ENCODE data around the gene CAPS.

Gene CAPS

DNA sequence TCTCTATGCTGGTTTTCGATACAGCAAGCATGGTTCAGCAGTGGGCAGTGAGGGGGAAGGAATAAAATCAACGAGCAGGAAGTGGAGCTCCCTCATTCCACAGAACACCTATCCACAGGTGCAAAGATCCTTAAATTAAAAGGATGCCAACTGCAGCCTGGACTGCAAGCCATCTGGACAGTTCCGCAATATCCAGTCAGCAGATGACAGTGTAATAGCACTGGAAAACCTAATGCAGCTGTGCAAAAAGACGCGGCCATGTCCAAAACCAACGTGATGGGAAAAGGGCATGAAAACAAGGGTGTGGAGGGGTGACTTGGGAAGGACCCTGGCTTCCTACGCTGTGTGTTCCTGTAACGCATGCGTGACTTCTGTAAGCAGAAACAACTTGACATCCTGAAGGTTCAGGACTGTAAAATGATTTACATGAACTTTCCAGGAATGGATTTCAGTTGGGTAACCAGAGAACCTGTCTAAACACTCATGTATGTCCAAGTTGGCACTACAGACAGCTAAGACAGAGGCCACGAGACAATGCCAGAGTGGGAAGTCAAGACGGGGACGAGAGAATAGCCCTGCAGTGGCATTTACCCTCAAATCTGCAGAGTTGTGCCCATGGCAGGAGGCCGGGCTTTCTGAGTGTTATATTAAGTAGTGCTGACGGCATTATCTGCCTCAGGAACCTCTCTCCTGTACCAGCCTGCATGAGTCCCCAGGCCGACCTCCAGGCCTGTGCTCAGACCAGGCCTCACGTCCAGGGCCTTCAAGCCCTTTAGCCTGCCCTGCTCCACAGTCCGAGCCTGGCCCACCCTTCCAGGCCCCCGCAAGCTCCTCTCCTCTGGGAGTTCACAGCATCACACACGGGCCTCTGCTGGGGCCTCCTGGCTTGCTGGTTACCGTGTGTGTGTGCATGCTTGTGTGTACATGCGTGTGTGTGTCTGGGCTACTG is 26.5 kb downstream of the CAPS start:
- TF ChIP-seq POLR2A (IDR thresholded peaks at IDR 0.05; ENCODE audit: extremely low read depth, insufficient read length): no peak
- no peak for DNase-seq (ENCODE audit: low read depth)
- no peak overlapping the region for H3K4me3 ChIP-seq (ENCODE audit: low read depth, low read length)

DNA sequence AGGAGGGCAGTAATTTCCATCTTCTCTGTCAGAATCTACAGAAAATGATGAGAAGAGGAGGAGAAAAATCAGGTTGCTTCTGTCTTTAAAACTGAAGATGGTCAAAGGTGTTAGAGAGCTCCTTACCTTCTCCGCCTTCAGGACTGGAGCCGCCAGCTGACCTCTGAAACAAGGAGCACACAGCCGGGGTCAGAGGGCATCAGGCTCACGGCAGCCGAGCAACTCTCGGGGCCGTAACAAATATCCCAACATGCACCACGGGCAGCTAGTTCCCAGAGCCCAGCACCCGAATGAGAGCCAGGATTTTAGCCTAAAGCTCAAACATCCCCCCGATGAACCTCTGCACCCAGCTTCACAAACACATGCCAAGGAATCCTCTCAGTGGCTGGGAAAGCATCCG is 27.6 kb downstream of the CAPS start:
- DNase-seq (ENCODE audit: low read depth): no peak
- H3K4me3 ChIP-seq (ENCODE audit: low read depth, low read length): no peak overlapping the region
- TF ChIP-seq MYC (IDR thresholded peaks at IDR 0.05; ENCODE audit: low read depth, low read length): no peak
- no peak for TF ChIP-seq POLR2A (IDR thresholded peaks at IDR 0.05; ENCODE audit: extremely low read depth, insufficient read length)
- TF ChIP-seq, protein P1, sequence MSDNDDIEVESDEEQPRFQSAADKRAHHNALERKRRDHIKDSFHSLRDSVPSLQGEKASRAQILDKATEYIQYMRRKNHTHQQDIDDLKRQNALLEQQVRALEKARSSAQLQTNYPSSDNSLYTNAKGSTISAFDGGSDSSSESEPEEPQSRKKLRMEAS (IDR thresholded peaks at IDR 0.05; ENCODE audit: low read depth, low read length): no peak
- TF ChIP-seq, protein P2, sequence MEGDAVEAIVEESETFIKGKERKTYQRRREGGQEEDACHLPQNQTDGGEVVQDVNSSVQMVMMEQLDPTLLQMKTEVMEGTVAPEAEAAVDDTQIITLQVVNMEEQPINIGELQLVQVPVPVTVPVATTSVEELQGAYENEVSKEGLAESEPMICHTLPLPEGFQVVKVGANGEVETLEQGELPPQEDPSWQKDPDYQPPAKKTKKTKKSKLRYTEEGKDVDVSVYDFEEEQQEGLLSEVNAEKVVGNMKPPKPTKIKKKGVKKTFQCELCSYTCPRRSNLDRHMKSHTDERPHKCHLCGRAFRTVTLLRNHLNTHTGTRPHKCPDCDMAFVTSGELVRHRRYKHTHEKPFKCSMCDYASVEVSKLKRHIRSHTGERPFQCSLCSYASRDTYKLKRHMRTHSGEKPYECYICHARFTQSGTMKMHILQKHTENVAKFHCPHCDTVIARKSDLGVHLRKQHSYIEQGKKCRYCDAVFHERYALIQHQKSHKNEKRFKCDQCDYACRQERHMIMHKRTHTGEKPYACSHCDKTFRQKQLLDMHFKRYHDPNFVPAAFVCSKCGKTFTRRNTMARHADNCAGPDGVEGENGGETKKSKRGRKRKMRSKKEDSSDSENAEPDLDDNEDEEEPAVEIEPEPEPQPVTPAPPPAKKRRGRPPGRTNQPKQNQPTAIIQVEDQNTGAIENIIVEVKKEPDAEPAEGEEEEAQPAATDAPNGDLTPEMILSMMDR (IDR thresholded peaks at IDR 0.05; ENCODE audit: low read depth, low read length): no peak

DNA sequence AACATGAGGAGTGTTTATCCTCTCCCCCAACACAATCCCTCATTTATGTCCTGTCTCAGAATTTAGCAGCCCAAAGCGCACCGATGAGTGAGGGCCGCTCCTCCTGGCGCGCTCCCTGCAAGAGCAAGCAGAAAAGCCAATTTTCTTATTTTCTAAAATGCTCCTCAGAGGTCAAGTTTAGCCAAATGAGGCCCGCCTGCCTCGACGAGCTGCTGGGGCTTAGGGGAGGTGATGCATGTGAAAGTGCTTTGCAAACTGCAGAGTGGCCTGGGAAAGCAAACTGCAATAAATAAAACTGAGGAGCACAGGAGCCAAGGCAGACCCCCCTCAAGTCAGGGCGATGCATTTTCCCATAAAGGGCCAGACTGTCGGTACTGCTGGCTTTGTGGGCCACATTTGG is 29.0 kb downstream of the CAPS start:
- no peak overlapping the region for H3K4me3 ChIP-seq (ENCODE audit: low read depth, low read length)
- DNase-seq (ENCODE audit: low read depth): no peak
- TF ChIP-seq, protein P1 (IDR thresholded peaks at IDR 0.05; ENCODE audit: low read depth, low read length): no peak
- TF ChIP-seq POLR2A (IDR thresholded peaks at IDR 0.05; ENCODE audit: extremely low read depth, insufficient read length): no peak
- TF ChIP-seq MYC (IDR thresholded peaks at IDR 0.05; ENCODE audit: low read depth, low read length): no peak
- TF ChIP-seq, protein P2 (IDR thresholded peaks at IDR 0.05; ENCODE audit: low read depth, low read length): no peak

DNA sequence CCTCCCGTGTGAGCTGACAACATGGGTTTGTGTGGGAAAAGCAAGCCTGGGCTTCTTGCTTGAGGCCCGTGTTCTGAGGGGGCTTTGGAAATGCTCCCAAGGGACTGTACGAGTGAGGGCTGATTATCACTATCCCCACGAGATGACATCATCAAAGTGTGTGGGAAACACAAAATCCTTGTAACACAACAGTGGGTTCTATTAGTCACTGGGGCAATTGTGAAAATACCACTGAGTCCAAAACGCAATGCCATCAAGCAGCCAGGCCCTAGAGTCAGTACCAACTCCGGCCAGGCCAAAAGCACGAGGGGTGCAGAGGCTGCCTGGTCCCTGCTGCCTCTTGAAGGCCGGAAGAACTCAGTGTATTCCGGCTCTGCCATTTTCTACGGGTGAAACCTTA is 29.6 kb downstream of the CAPS start:
- TF ChIP-seq, protein P1 (IDR thresholded peaks at IDR 0.05; ENCODE audit: low read depth, low read length): no peak
- TF ChIP-seq POLR2A (IDR thresholded peaks at IDR 0.05; ENCODE audit: extremely low read depth, insufficient read length): no peak
- TF ChIP-seq, protein P2 (IDR thresholded peaks at IDR 0.05; ENCODE audit: low read depth, low read length): no peak
- no peak for TF ChIP-seq MYC (IDR thresholded peaks at IDR 0.05; ENCODE audit: low read depth, low read length)
- no peak for DNase-seq (ENCODE audit: low read depth)
- H3K4me3 ChIP-seq (ENCODE audit: low read depth, low read length): no peak overlapping the region

DNA sequence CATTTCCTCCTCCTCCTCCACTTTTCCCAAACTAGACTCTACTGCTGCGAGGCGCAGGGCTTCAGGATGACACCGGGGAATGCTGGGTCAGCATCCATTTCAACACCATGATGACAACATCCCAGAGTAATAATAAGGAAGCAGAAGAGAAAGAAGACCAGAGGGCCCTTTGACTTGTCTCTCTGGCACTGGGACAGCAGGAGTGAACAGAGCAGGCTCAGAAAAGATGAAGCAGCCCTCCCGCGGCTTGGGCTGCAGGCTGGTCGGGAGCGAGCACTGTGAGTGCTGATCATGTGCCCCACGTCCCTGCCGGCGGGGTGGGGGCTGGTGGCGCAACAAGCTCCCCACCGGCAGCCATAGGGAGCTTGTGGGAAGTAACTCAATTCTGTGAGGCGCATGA is 33.4 kb downstream of the CAPS start:
- no peak for DNase-seq (ENCODE audit: low read depth)
- no peak overlapping the region for H3K4me3 ChIP-seq (ENCODE audit: low read depth, low read length)
- TF ChIP-seq POLR2A (IDR thresholded peaks at IDR 0.05; ENCODE audit: extremely low read depth, insufficient read length) (no peak), MYC (IDR thresholded peaks at IDR 0.05; ENCODE audit: low read depth, low read length) (no peak)
- TF ChIP-seq, protein P2 (IDR thresholded peaks at IDR 0.05; ENCODE audit: low read depth, low read length): no peak
- TF ChIP-seq, protein P1 (IDR thresholded peaks at IDR 0.05; ENCODE audit: low read depth, low read length): no peak

DNA sequence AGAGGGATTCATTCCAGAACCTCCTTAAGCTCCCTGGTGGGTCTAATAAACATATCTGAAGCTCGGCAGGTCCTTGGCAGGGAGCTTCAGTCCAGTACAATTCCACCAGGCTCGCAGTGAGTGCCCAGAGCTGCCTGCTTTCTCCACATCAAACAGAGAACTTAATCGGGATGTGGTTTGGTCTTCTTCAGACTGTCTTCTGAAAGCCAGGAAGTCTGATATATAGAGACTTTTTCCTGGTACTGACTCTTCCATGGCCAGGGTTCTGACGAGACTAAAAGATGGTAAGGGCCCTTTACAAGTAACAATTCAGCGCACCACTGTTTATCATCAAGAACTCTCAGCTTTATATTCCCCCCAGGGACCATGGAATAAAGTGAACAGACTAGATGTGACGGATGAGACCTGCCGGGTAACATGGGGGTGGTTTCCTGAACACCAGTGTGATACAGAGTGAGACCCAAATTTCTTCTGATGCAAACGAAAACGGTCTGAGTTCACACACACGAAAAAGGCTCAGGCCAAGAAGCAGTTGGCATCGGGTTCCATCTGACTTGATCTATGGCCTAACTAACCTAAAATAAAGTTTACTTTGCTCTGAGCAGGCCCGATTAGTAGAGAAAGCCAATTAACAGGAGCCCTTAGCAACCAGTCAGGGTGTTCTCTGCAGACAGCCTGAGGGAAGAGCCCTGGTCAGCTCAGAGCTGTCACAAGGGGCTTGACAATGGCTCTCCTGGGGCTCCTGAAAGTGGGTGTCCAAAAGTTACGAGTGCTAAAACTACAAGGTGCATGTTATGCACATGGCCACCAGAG is 34.9 kb downstream of the CAPS start:
- TF ChIP-seq, protein P2 (IDR thresholded peaks at IDR 0.05; ENCODE audit: low read depth, low read length): no peak
- TF ChIP-seq, protein P1 (IDR thresholded peaks at IDR 0.05; ENCODE audit: low read depth, low read length): no peak
- TF ChIP-seq POLR2A (IDR thresholded peaks at IDR 0.05; ENCODE audit: extremely low read depth, insufficient read length) (no peak), MYC (IDR thresholded peaks at IDR 0.05; ENCODE audit: low read depth, low read length) (no peak)
- no peak overlapping the region for H3K4me3 ChIP-seq (ENCODE audit: low read depth, low read length)
- DNase-seq (ENCODE audit: low read depth): no peak
